Left ventricle myocardium inferior (tissue), 1 donor: Measurements from ENCODE around the gene DLGAP3. TPM values are rescaled to one million over a fixed set of nuclear protein-coding genes. Genes with fewer than 3 reads are reported as not detected.
A peak's percentile ranks its signal among the peaks of the same experiment; 100 is the strongest.

ENCODE experiments used
- DNase-seq: peaks from one replicate; pipeline ENCODE4 v3.0.0-alpha.2; 2020
- H3K27ac ChIP-seq: fragments of 200-600 bp; replicated peaks from 2 replicates; pipeline ENCODE4 v1.8.0; 2021
- H3K27me3 ChIP-seq: fragments of 200-600 bp; 2 replicates; pipeline ENCODE4 v1.8.0; 2021; ENCODE audit warnings: low read depth
- H3K36me3 ChIP-seq: fragments of 200-600 bp; 2 replicates; pipeline ENCODE4 v1.8.0; 2021
- H3K4me1 ChIP-seq: fragments of 200-600 bp; 2 replicates; pipeline ENCODE4 v1.8.0; 2021
- H3K4me3 ChIP-seq: fragments of 200-600 bp; 2 replicates; pipeline ENCODE4 v1.8.0; 2021; ENCODE audit warnings: mild to moderate bottlenecking, moderate library complexity
- H3K9me3 ChIP-seq: fragments of 200-600 bp; replicated peaks from 2 replicates; pipeline ENCODE4 v1.8.0; 2021
- CTCF ChIP-seq: fragments of 200-600 bp; IDR thresholded peaks from 2 replicates; pipeline ENCODE4 v1.8.0; 2021; ENCODE audit warnings: antibody characterized with exemption, mild to moderate bottlenecking, borderline replicate concordance
- intact Hi-C: fragments of 100-400 bp; cut with micrococcal nuclease; formaldehyde crosslinking; loops from one replicate; pipeline ENCODE4 v1.11.0; 2022
- total RNA-seq: library from RNA; stranded (reverse); fragmentation: NEBNext Ultra II Directional; extraction: Animal tissue kit (Norgen Biotek cat#: 25700); gene quantifications from one replicate; pipeline ENCODE4 v1.2.1, GENCODE V29; 2021
- donor health status: DM: no; HTN: yes; CAD: no; lungs with severe emphysema.

The DLGAP3 gene
- total RNA-seq, 1 donor from 2014 or later, result 0.05 TPM

- Histone ChIP-seq H3K27ac (peak overlapping the region; percentile 70), H3K9me3 (no peaks in the 10 kb centered on the region), H3K27me3 (no peaks in the 10 kb centered on the region), H3K4me3 (no peak overlapping the region), H3K4me1 (peaks cover 73% of the 10 kb centered on the region), H3K36me3 (peaks cover 33% of the 10 kb centered on the region)
- intact Hi-C loops, result loop anchor here (2.0 kb wide), 1 partner anchor 64 kb away; no protein-coding TSS in a partner anchor
- peak; percentile 95 for TF ChIP-seq CTCF
- DNase-seq, result peak; percentile 84
These were observed 76.7 kb downstream of the DLGAP3 start for GRCh38 chr1:34852677-34853217.

- no peak for TF ChIP-seq CTCF
- H3K4me3 ChIP-seq, result peak overlapping the region; percentile 10
- H3K36me3 ChIP-seq, result peaks cover 33% of the 10 kb centered on the region
- peak overlapping the region; percentile 70 for H3K27ac ChIP-seq
- intact Hi-C loops, result loop anchor here (2.0 kb wide), 1 partner anchor 63 kb away; no protein-coding TSS in a partner anchor
- peaks cover 73% of the 10 kb centered on the region for H3K4me1 ChIP-seq
- no peaks in the 10 kb centered on the region for H3K27me3 ChIP-seq
- H3K9me3 ChIP-seq, result no peaks in the 10 kb centered on the region
- DNase-seq, result peak; percentile 68
These were observed 77.9 kb downstream of the DLGAP3 start for GRCh38 chr1:34851431-34852105.

- intact Hi-C loops, result no loop called here
- Histone ChIP-seq H3K4me3 (no peak overlapping the region), H3K27me3 (no peaks in the 10 kb centered on the region), H3K4me1 (peaks cover 79% of the 10 kb centered on the region), H3K27ac (peak overlapping the region; percentile 70), H3K36me3 (peaks cover 25% of the 10 kb centered on the region), H3K9me3 (no peaks in the 10 kb centered on the region)
- TF ChIP-seq CTCF, result no peak
- no peak for DNase-seq
These were observed 79.1 kb downstream of the DLGAP3 start for GRCh38 chr1:34850382-34850781.

GRCh38 chr1:34847094-34847493 is 82.4 kb downstream of the DLGAP3 start:
- peaks cover 94% of the 10 kb centered on the region for H3K4me1 ChIP-seq
- H3K4me3 ChIP-seq, result no peak overlapping the region
- no peak for DNase-seq
- intact Hi-C loops, result no loop called here
- H3K9me3 ChIP-seq, result no peaks in the 10 kb centered on the region
- peak overlapping the region; percentile 89 for H3K27ac ChIP-seq
- TF ChIP-seq CTCF, result no peak
- H3K36me3 ChIP-seq, result no peaks in the 10 kb centered on the region
- H3K27me3 ChIP-seq, result no peaks in the 10 kb centered on the region

GRCh38 chr1:34846265-34846664 is 83.2 kb downstream of the DLGAP3 start:
- Histone ChIP-seq H3K27me3 (no peaks in the 10 kb centered on the region), H3K4me1 (peaks cover 94% of the 10 kb centered on the region), H3K36me3 (no peaks in the 10 kb centered on the region), H3K9me3 (no peaks in the 10 kb centered on the region), H3K27ac (peak overlapping the region; percentile 89), H3K4me3 (no peak overlapping the region)
- DNase-seq, result no peak
- intact Hi-C loops, result no loop called here
- TF ChIP-seq CTCF, result no peak
